ENCODE results near the gene GMFB. TPM values are rescaled to one million over a fixed set of nuclear protein-coding genes. Genes with fewer than 3 reads are reported as not detected.
A peak's percentile ranks its signal among the peaks of the same experiment; 100 is the strongest.

GMFB gene
- total RNA-seq, 4 donors from 2014 or later = 15.9 to 23.0 (median 19.1) TPM

DNA sequence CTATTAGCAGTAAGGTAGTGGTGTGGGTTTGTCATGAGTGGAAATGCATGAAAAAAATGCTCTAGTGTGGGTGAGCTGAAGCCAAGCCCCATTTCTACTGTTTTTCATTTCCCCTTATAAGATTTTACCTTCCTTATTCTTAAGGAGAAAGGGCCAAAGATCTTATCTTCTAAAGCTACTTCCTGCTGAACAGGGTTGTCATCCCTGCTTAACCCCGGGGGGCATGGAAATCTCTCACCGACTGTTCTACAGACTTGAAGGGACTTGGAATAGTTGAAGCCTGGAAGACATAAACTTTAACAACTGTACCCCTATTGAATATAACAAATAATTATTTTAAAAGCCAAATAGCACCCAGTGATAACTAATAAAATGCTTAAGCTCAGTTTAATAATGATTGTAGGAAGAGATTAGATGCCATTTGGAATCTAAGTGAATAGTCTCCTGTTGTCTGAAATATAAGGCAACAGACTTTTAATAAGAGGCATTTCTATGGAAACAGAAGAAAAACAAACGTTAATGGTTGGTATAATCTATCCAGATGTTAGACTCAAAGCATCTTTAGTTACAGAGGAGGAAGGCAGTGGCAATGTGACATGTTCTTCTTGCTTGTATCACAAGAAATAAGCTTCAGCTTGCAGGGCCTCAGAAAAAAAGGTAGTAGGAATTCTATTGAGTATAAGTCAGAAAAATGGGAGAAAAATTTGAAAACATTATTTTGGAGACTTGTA is 1.8 kb upstream of the GMFB start:
- intact Hi-C loops (cut with DNase I; ENCODE audit: low total_unique reads) = no loop called here
- H3K4me3 ChIP-seq (ENCODE audit: low read depth, poor library complexity, severe bottlenecking) = no peak overlapping the region
- TF ChIP-seq, protein P1, sequence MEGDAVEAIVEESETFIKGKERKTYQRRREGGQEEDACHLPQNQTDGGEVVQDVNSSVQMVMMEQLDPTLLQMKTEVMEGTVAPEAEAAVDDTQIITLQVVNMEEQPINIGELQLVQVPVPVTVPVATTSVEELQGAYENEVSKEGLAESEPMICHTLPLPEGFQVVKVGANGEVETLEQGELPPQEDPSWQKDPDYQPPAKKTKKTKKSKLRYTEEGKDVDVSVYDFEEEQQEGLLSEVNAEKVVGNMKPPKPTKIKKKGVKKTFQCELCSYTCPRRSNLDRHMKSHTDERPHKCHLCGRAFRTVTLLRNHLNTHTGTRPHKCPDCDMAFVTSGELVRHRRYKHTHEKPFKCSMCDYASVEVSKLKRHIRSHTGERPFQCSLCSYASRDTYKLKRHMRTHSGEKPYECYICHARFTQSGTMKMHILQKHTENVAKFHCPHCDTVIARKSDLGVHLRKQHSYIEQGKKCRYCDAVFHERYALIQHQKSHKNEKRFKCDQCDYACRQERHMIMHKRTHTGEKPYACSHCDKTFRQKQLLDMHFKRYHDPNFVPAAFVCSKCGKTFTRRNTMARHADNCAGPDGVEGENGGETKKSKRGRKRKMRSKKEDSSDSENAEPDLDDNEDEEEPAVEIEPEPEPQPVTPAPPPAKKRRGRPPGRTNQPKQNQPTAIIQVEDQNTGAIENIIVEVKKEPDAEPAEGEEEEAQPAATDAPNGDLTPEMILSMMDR (IDR thresholded peaks at IDR 0.05) = no peak
- no peak for TF ChIP-seq POLR2A (IDR thresholded peaks at IDR 0.05)
- 9 to 13% methylated on average over 3 of the region's 3 CpGs for whole genome bisulfite sequencing, 2 donors
- DNase-seq (ENCODE audit: low spot score in 2 of 2) = no peak

DNA sequence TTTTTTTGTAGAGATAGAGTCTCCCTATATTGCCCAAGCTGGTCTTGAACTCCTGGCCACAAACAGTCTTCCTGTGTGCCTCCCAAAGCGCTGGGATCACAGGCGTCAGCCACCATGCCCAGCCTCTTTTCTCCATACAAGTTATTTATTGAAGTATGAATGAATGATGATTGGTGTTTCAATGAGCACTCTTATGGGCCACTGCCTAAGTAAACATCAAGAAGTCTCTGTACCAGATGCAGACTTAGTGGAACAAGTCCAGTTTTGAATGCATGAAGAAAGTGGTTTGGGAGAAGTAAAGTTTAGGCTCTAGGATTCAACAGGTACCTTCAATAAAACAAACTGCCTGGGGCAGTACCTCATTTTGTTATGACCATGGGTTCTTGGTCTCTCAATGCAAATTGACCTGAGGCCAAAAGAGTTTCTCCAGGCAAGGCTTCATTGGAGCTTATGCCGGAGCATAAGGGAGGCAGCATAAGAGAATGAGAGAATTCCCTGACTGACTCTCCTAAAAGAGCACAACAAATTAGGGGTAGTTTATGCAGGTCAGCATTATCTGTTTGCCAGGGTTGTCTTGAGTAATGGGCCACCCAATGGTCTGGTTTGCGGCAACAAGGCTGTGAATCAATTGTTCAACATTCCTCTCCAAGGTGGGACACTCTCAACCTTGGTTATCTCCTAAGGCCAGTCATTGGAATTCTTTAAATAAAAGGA is 1.1 kb upstream of the GMFB start:
- TF ChIP-seq, protein P1 (IDR thresholded peaks at IDR 0.05) = no peak
- DNase-seq (ENCODE audit: low spot score in 2 of 2) = no peak
- H3K4me3 ChIP-seq (ENCODE audit: low read depth, poor library complexity, severe bottlenecking) = no peak overlapping the region
- 74 to 88% methylated on average over 4 of the region's 4 CpGs for WGBS, 2 donors
- intact Hi-C loops (cut with DNase I; ENCODE audit: low total_unique reads) = no loop called here

DNA sequence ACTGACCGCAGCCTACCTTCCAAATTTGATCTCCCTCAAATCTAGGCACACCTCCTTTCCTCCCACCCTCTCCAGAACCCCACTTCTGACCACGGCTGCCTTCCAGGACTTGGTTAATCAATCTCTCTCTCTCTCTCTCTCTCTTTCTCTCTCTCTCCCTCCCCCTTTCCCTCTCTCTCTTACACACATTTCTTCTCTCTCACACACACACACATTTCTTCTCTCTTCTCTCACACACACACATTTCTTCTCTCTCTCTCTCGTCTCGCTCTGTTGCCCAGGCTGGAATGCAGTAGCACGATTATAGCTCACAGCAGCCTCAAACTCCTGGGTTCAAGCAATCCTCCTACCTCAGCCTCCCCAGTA is 521 bp upstream of the GMFB start:
- 19 to 21% methylated on average over 5 of the region's 5 CpGs for WGBS, 2 donors
- DNase-seq (ENCODE audit: low spot score in 2 of 2) = no peak
- H3K4me3 ChIP-seq (ENCODE audit: low read depth, poor library complexity, severe bottlenecking) = no peak overlapping the region
- TF ChIP-seq POLR2A (IDR thresholded peaks at IDR 0.05) = no peak
- TF ChIP-seq, protein P1 (IDR thresholded peaks at IDR 0.05) = no peak
- intact Hi-C loops (cut with DNase I; ENCODE audit: low total_unique reads) = no loop called here

DNA sequence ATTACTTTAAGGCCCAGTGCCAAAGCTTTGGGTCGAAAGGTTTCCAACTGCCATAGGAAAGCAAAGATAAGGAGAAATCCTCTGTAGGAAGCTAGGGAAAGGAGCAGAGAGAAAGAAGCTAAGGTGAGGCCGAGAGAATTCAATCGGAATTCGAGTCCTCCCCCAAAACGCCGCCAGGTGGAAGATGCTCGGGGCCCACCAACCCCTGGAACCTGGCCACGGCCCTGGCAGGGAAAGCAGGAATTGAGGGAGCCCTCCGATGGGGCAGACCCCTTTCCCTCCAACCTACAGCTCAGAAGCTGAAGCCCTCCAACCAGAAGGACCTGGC is 498 bp downstream of the GMFB start:
- 0 to 1% methylated on average over 8 to 9 of the region's 9 CpGs for WGBS, 2 donors
- no peak for DNase-seq (ENCODE audit: low spot score in 2 of 2)
- TF ChIP-seq, protein P1 (IDR thresholded peaks at IDR 0.05) = no peak
- TF ChIP-seq POLR2A (IDR thresholded peaks at IDR 0.05) = no peak
- peak overlapping the region; percentile 85 for H3K4me3 ChIP-seq (ENCODE audit: low read depth, poor library complexity, severe bottlenecking)
- intact Hi-C loops (cut with DNase I; ENCODE audit: low total_unique reads) = no loop called here

DNA sequence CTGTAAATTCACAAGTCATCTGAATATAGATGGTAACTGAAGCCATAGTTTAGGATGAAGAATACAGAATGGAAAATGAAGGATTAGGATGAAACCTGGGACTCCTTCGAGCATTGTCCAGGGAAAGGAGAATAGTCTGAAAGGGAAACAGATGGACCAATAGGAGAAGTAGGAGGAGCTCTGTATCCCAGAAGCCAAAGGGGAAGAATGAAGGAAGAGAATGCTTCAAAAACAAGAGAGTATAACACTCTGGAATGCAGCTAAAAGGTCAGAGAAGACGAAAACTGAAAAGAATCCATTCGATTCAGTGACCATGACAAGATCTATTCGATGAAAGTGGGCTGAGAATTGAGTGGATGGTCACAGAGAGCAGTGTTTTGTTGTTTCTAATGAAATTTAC is 1.0 kb downstream of the GMFB start:
- 27 to 36% methylated on average over 4 of the region's 4 CpGs for WGBS, 2 donors
- DNase-seq (ENCODE audit: low spot score in 2 of 2) = no peak
- no peak for TF ChIP-seq POLR2A (IDR thresholded peaks at IDR 0.05)
- TF ChIP-seq, protein P1 (IDR thresholded peaks at IDR 0.05) = no peak
- H3K4me3 ChIP-seq (ENCODE audit: low read depth, poor library complexity, severe bottlenecking) = no peak overlapping the region
- intact Hi-C loops (cut with DNase I; ENCODE audit: low total_unique reads) = no loop called here

All from lower leg skin (tissue), 4 donors.